Tibial nerve (tissue), 4 donors: Measurements from ENCODE around the gene TOP3A. TPM values are rescaled to one million over a fixed set of nuclear protein-coding genes. Genes with fewer than 3 reads are reported as not detected.
"Not testable (repeated sequence)": the region's sequence is repeated elsewhere in the genome, so short reads cannot be mapped to it uniquely, and the experiment has no call there.

Source experiments
- DNase-seq, 2 donors: peaks; one replicate each; pipeline ENCODE4 v3.0.0-alpha.2; 2019; ENCODE audit warnings: low spot score in 2 of 2
- H3K27ac ChIP-seq, 4 donors: fragments of 200-600 bp; sonication (generic) in 3 of 4; one replicate each; pipeline ENCODE4 v1.5.1; 2017 to 2019; ENCODE audit warnings: mild to moderate bottlenecking in 1 of 4
- H3K27me3 ChIP-seq, 2 donors: fragments of 200-600 bp; sonication (generic) in 1 of 2; one replicate each; pipeline versions ENCODE4 v1.5.1 to v1.6.0; 2017 to 2019
- H3K36me3 ChIP-seq, 3 donors: fragments of 200-600 bp; sonication (generic); one replicate each; pipeline ENCODE4 v1.5.1; 2018 to 2019
- H3K4me1 ChIP-seq, 4 donors: fragments of 200-600 bp; sonication (generic) in 3 of 4; one replicate each; pipeline ENCODE4 v1.5.1; 2017 to 2019
- H3K4me3 ChIP-seq, 4 donors: fragments of 200-600 bp; sonication (generic) in 3 of 4; one replicate each; pipeline ENCODE4 v1.5.1; 2017 to 2019; ENCODE audit warnings: mild to moderate bottlenecking in 1 of 4, moderate library complexity in 1 of 4
- H3K9me3 ChIP-seq, 4 donors: fragments of 200-600 bp; sonication (generic) in 3 of 4; one replicate each; pipeline ENCODE4 v1.5.1; 2017 to 2019
- EP300 ChIP-seq, 2 donors: sonication (generic); formaldehyde crosslinking; IDR thresholded peaks; one replicate each; pipeline ENCODE4 v1.6.1; 2017; ENCODE audit warnings: antibody characterized with exemption in 2 of 2, mild to moderate bottlenecking in 1 of 2
- POLR2A ChIP-seq, 2 donors: fragments of 450-650 bp; IDR thresholded peaks; one replicate each; pipeline ENCODE4 v1.6.1; 2017; ENCODE audit warnings: antibody characterized with exemption in 2 of 2, mild to moderate bottlenecking in 2 of 2, moderate library complexity in 2 of 2
- WGBS, 2 donors: methylation state at CpG; one replicate each; pipeline ENCODE4 v1.1.5; 2018; 5-methylcytosine and 5-hydroxymethylcytosine counted together
- total RNA-seq, 4 donors: library from RNA; depleted of rRNA; stranded (reverse); fragments of >200 nt; gene quantifications; one replicate each; pipeline ENCODE4 v1.1.0, GENCODE V29; 2016
- TF ChIP-seq, protein P1 (sequence below), 5 experiments: fragments of 200-600 bp in 3 of 5; fragments of 450-650 bp in 2 of 5; sonication (generic) in 3 of 5; IDR thresholded peaks; one replicate each; pipeline ENCODE4 v1.5.1; 2016 to 2019; ENCODE audit warnings: antibody characterized with exemption in 5 of 5, mild to moderate bottlenecking in 3 of 5, moderate library complexity in 2 of 5

TOP3A gene
- total RNA-seq, 4 donors from 2014 or later: 47.9 to 92.4 (median 63.5) TPM

DNA sequence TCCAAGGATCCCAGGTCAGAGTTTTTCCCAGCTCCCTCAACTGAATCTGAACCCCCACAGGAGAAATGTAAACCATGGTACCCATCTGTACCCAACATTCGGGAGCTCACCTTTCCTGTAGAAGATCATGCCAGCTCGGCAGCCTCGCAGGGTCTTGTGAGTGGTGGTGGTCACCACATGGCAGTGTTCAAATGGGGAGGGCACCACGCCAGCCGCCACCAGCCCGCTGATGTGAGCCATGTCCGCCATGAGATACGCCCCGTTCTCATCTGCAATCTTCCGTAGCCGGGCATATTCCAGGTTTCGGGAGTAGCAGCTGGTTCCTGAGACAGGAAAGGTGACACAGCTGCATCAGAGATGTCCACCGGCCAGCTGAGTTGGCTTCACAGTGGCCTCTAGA is 25.1 kb upstream of the TOP3A start:
- no peaks in the 10 kb centered on the region for H3K27me3 ChIP-seq
- no peak overlapping the region for H3K4me3 ChIP-seq
- no peak overlapping the region for H3K27ac ChIP-seq
- no peaks in the 10 kb centered on the region for H3K9me3 ChIP-seq
- no peaks in the 10 kb centered on the region for H3K4me1 ChIP-seq
- TF ChIP-seq, protein P1, sequence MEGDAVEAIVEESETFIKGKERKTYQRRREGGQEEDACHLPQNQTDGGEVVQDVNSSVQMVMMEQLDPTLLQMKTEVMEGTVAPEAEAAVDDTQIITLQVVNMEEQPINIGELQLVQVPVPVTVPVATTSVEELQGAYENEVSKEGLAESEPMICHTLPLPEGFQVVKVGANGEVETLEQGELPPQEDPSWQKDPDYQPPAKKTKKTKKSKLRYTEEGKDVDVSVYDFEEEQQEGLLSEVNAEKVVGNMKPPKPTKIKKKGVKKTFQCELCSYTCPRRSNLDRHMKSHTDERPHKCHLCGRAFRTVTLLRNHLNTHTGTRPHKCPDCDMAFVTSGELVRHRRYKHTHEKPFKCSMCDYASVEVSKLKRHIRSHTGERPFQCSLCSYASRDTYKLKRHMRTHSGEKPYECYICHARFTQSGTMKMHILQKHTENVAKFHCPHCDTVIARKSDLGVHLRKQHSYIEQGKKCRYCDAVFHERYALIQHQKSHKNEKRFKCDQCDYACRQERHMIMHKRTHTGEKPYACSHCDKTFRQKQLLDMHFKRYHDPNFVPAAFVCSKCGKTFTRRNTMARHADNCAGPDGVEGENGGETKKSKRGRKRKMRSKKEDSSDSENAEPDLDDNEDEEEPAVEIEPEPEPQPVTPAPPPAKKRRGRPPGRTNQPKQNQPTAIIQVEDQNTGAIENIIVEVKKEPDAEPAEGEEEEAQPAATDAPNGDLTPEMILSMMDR (IDR thresholded peaks at IDR 0.05): no peak
- TF ChIP-seq POLR2A (IDR thresholded peaks at IDR 0.05): no peak
- TF ChIP-seq EP300 (IDR thresholded peaks at IDR 0.05): no peak
- DNase-seq: no peak
- 95 to 97% methylated on average over 13 of the region's 13 CpGs for WGBS, 2 donors
- peaks cover 4 to 96% (median 20%) of the 10 kb centered on the region in 3 donors for H3K36me3 ChIP-seq

- not testable (repeated sequence) for H3K27me3 ChIP-seq, H3K4me1 ChIP-seq, H3K4me3 ChIP-seq, H3K9me3 ChIP-seq, H3K27ac ChIP-seq, DNase-seq
- H3K36me3 ChIP-seq: peaks cover 4 to 97% (median 25%) of the 10 kb centered on the region in 3 donors
- WGBS, 2 donors: 97 to 98% methylated on average over 9 to 12 of the region's 25 CpGs
These were observed 23.4 kb upstream of the TOP3A start for GRCh38 chr17:18338158-18338557.

- no peaks in the 10 kb centered on the region for H3K4me1 ChIP-seq
- DNase-seq: no peak
- H3K9me3 ChIP-seq: no peaks in the 10 kb centered on the region
- WGBS, 2 donors: 84 to 85% methylated on average over 2 to 4 of the region's 4 CpGs
- no peak overlapping the region for H3K4me3 ChIP-seq
- TF ChIP-seq POLR2A (IDR thresholded peaks at IDR 0.05): no peak
- TF ChIP-seq, protein P1 (IDR thresholded peaks at IDR 0.05): no peak
- TF ChIP-seq EP300 (IDR thresholded peaks at IDR 0.05): no peak
- no peaks in the 10 kb centered on the region for H3K27me3 ChIP-seq
- no peak overlapping the region for H3K27ac ChIP-seq
- H3K36me3 ChIP-seq: peaks cover 0 to 98% (median 28%) of the 10 kb centered on the region in 3 donors
These were observed 18.2 kb upstream of the TOP3A start for GRCh38 chr17:18332909-18333489.

GRCh38 chr17:18331879-18332278 is 17.1 kb upstream of the TOP3A start:
- TF ChIP-seq, protein P1 (IDR thresholded peaks at IDR 0.05): no peak
- TF ChIP-seq POLR2A (IDR thresholded peaks at IDR 0.05): no peak
- TF ChIP-seq EP300 (IDR thresholded peaks at IDR 0.05): no peak
- DNase-seq: no peak
- Histone ChIP-seq H3K27ac (no peak overlapping the region), H3K4me1 (peaks cover 0 to 5% (median 0%) of the 10 kb centered on the region in 4 donors), H3K4me3 (no peak overlapping the region), H3K9me3 (no peaks in the 10 kb centered on the region), H3K27me3 (no peaks in the 10 kb centered on the region), H3K36me3 (peaks cover 0 to 99% (median 28%) of the 10 kb centered on the region in 3 donors)
- 88 to 91% methylated on average over 9 of the region's 9 CpGs for WGBS, 2 donors

DNA sequence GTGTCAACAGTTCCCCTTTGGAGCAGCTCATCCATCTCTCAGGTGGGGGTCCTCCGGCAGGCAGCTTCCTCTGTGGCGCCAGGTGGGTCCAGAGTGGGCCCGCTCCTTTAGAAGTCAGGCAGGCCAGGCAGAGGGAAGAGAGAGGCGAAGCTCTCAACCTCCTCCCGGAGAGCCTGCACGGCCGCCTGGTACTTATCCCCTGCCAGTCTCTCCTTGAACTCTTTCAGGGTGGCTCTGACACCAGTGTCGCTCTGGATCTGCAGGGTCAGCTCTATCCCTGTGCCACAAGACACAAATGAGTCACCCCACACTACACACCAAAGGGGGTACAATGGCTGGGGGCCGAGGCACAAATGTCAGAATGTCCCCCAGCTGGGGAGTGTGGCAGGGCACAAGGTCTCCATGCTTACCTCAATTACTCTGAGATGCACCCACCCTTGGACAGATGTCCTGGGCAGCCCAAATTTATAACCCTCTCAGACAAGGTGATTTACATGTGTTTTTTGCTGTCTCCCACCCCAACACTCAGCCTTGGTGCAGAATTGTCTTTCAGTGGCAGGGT is 13.9 kb upstream of the TOP3A start:
- H3K9me3 ChIP-seq: no peaks in the 10 kb centered on the region
- H3K36me3 ChIP-seq: peaks cover 0 to 99% (median 14%) of the 10 kb centered on the region in 3 donors
- DNase-seq: no peak
- WGBS, 2 donors: 90 to 93% methylated on average over 9 of the region's 9 CpGs
- H3K27me3 ChIP-seq: no peaks in the 10 kb centered on the region
- TF ChIP-seq POLR2A (IDR thresholded peaks at IDR 0.05): no peak
- H3K27ac ChIP-seq: no peak overlapping the region
- H3K4me3 ChIP-seq: no peak overlapping the region
- peaks cover 0 to 20% (median 0%) of the 10 kb centered on the region in 4 donors for H3K4me1 ChIP-seq

GRCh38 chr17:18327556-18327955 is 12.8 kb upstream of the TOP3A start:
- Histone ChIP-seq H3K36me3 (peaks cover 3 to 99% (median 26%) of the 10 kb centered on the region in 3 donors), H3K27ac (no peak overlapping the region), H3K4me1 (peaks cover 0 to 20% (median 0%) of the 10 kb centered on the region in 4 donors), H3K27me3 (no peaks in the 10 kb centered on the region), H3K9me3 (no peaks in the 10 kb centered on the region), H3K4me3 (no peak overlapping the region)
- TF ChIP-seq, protein P1 (IDR thresholded peaks at IDR 0.05): no peak
- TF ChIP-seq EP300 (IDR thresholded peaks at IDR 0.05) (no peak), POLR2A (IDR thresholded peaks at IDR 0.05) (no peak)
- WGBS, 2 donors: 89 to 91% methylated on average over 10 of the region's 10 CpGs
- DNase-seq: no peak
